Activated CD8-positive, alpha-beta T cell treated with anti-CD3 and anti-CD28 coated beads for 36 hours (primary cell): Measurements from ENCODE around the gene RHBDL2. TPM values are rescaled to one million over a fixed set of nuclear protein-coding genes. Genes with fewer than 3 reads are reported as not detected.
"Not testable (repeated sequence)": the region's sequence is repeated elsewhere in the genome, so short reads cannot be mapped to it uniquely, and the experiment has no call there.

Experiments
- ATAC-seq: fragments of 200-7000 bp; cut with Tn5 transposase; one replicate; pipeline ENCODE4 v1.10.0; 2021; ENCODE audit warnings: mild to moderate bottlenecking, moderate library complexity
- CTCF ChIA-PET: fragments of 350-600 bp; sonication (Branson Sonifier 250); formaldehyde crosslinking; loops from one replicate; lab custom pipeline; 2021; ENCODE audit warnings: antibody characterized with exemption; lab: Charles Lee
- POLR2A ChIA-PET: fragments of 350-600 bp; sonication (Branson Sonifier 250); formaldehyde crosslinking; loops from one replicate; lab custom pipeline; 2021; ENCODE audit warnings: antibody characterized with exemption; lab: Charles Lee
- DNase-seq: peaks from one replicate; pipeline ENCODE4 v3.0.0-alpha.2; 2020
- H3K27ac Mint-ChIP-seq: one replicate; pipeline ENCODE4 v1.8.0; 2021; ENCODE audit warnings: mild to moderate bottlenecking, mixed read lengths
- H3K27me3 Mint-ChIP-seq: one replicate; pipeline ENCODE4 v1.8.0; 2021; ENCODE audit warnings: mixed read lengths
- H3K36me3 Mint-ChIP-seq: one replicate; pipeline ENCODE4 v1.8.0; 2021; ENCODE audit warnings: low read depth, mixed read lengths
- H3K4me1 Mint-ChIP-seq: one replicate; pipeline ENCODE4 v1.8.0; 2021; ENCODE audit warnings: low read depth, mixed read lengths
- H3K4me3 Mint-ChIP-seq: one replicate; pipeline ENCODE4 v1.8.0; 2021; ENCODE audit warnings: mild to moderate bottlenecking, moderate library complexity, mixed read lengths
- H3K9me3 Mint-ChIP-seq: one replicate; pipeline ENCODE4 v1.8.0; 2021; ENCODE audit warnings: mixed read lengths
- CTCF ChIP-seq: fragments of 200-600 bp; IDR thresholded peaks from one replicate; pipeline ENCODE4 v1.8.0; 2022; ENCODE audit warnings: antibody characterized with exemption, mild to moderate bottlenecking
- intact Hi-C: fragments of 100-400 bp; cut with micrococcal nuclease; formaldehyde crosslinking; loops from one replicate; pipeline ENCODE4 v1.10.0; 2022
- total RNA-seq, 2 experiments: library from RNA; stranded (reverse); gene quantifications; one replicate each; pipeline ENCODE4 v1.2.3, GENCODE V29; 2021

The RHBDL2 gene
- total RNA-seq, 2 experiments from 2014 or later, result not detected

DNA sequence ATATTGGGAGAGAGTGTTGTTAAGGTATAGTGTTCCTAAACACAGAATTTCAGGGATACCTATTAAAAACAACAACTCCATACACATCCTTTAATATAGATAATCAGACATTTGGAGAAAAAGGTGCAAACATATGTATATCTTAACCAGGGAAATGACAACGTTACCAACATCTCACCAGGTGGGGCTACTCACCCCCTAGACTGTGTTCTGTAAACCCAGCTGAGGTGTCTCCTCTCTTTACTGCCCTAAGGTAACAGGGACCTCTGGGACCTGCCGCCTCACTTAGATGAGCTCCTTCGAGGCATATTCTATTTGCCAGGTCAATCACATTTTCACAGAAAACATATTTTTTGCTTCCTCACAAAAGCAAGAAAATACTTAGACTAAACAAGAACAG, 95.4 kb downstream of the RHBDL2 start:
- no peak overlapping the region for H3K4me3 Mint-ChIP-seq
- ChIA-PET POLR2A (no interaction called here), CTCF (interaction anchor here (0.7 to 3.2 kb wide), 7 partner anchors 11 to 819 kb away, joined by 3 to 16 read pairs (median 3); partner anchors contain the start of genes GJA9 and NDUFS5)
- H3K27ac Mint-ChIP-seq, result no peak overlapping the region
- TF ChIP-seq CTCF, result no peak
- intact Hi-C loops, result no loop called here
- H3K4me1 Mint-ChIP-seq, result no peaks in the 10 kb centered on the region
- ATAC-seq, result no peak
- peaks cover 26% of the 10 kb centered on the region for H3K36me3 Mint-ChIP-seq
- no peak for DNase-seq
- no peaks in the 10 kb centered on the region for H3K27me3 Mint-ChIP-seq
- no peaks in the 10 kb centered on the region for H3K9me3 Mint-ChIP-seq

GRCh38 chr1:38845088-38845487, 96.5 kb downstream of the RHBDL2 start:
- intact Hi-C loops, H3K27me3 Mint-ChIP-seq, DNase-seq, H3K4me1 Mint-ChIP-seq, H3K4me3 Mint-ChIP-seq, ATAC-seq, H3K27ac Mint-ChIP-seq, H3K9me3 Mint-ChIP-seq: not testable (repeated sequence)
- peaks cover 23% of the 10 kb centered on the region for H3K36me3 Mint-ChIP-seq
- ChIA-PET CTCF (interaction anchor here (0.6 to 3.2 kb wide), 5 partner anchors 10 to 885 kb away, joined by 3 to 16 read pairs (median 4); no protein-coding TSS in a partner anchor), POLR2A (interaction anchor here (0.6 kb wide), 2 partner anchors 14 to 17 kb away, joined by 3 to 4 read pairs; no protein-coding TSS in a partner anchor)

- ATAC-seq (no peak), DNase-seq (no peak)
- intact Hi-C loops, result no loop called here
- Mint-ChIP-seq H3K4me1 (peaks cover 2% of the 10 kb centered on the region), H3K36me3 (peaks cover 18% of the 10 kb centered on the region), H3K4me3 (no peak overlapping the region), H3K27me3 (no peaks in the 10 kb centered on the region), H3K9me3 (no peaks in the 10 kb centered on the region), H3K27ac (peak overlapping the region; percentile 48)
- TF ChIP-seq CTCF, result no peak
- ChIA-PET CTCF (interaction anchor here (1.4 kb wide), 1 partner anchor 22 kb away, joined by 5 read pairs; no protein-coding TSS in a partner anchor), POLR2A (no interaction called here)
Observed at GRCh38 chr1:38840281-38840680, 101.3 kb downstream of the RHBDL2 start.

- no peak for TF ChIP-seq CTCF
- DNase-seq, result no peak
- Mint-ChIP-seq H3K9me3 (no peaks in the 10 kb centered on the region), H3K4me1 (peaks cover 5% of the 10 kb centered on the region), H3K4me3 (no peak overlapping the region), H3K36me3 (peaks cover 11% of the 10 kb centered on the region), H3K27ac (no peak overlapping the region), H3K27me3 (no peaks in the 10 kb centered on the region)
- no peak for ATAC-seq
- intact Hi-C loops, result loop anchor here (10.0 kb wide), 1 partner anchor 235 kb away; no protein-coding TSS in a partner anchor
- CTCF ChIA-PET, result no interaction called here
- POLR2A ChIA-PET, result interaction anchor here (0.6 kb wide), 1 partner anchor 125 kb away, joined by 3 read pairs; no protein-coding TSS in a partner anchor
Observed at GRCh38 chr1:38839363-38839762, 102.3 kb downstream of the RHBDL2 start.

DNA sequence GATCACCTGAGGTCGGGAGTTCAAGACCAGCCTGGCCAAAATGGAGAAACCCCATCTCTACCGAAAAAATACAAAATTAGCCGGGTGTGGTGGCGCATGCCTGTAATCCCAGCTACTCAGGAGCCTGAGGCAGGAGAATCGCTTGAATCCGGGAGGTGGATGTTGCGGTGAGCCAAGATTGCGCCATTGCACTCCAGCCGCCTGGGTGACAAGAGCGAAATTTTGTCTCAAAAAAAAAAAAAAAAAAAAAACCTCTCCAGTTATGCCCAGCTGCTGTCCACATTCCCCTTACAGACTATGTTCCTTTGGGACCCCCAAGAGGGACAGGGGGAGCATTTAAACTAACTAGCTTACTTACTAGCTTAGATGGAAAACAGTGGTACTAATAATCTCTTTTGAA, 105.3 kb downstream of the RHBDL2 start:
- H3K27ac Mint-ChIP-seq, H3K27me3 Mint-ChIP-seq, H3K4me1 Mint-ChIP-seq, H3K36me3 Mint-ChIP-seq, DNase-seq, ATAC-seq, H3K9me3 Mint-ChIP-seq, POLR2A ChIA-PET, CTCF ChIA-PET, H3K4me3 Mint-ChIP-seq: not testable (repeated sequence)
- intact Hi-C loops, result loop anchor here (10.0 kb wide), 1 partner anchor 232 kb away; no protein-coding TSS in a partner anchor

Other genes starting within 250 kb of the RHBDL2 start
- 1 to 10 TPM; 8.2 to 9.1 TPM for gene RRAGC, start 82.1 kb downstream of the RHBDL2 start, total RNA-seq
- gene MYCBP, start 68.5 kb downstream of the RHBDL2 start, total RNA-seq, result 10 to 100 TPM; 45.6 to 46.4 TPM
- gene GJA9, start 60.2 kb downstream of the RHBDL2 start, total RNA-seq, result not detected
- gene AKIRIN1, start 49.4 kb upstream of the RHBDL2 start, total RNA-seq, result 10 to 100 TPM; 57.8 to 59.4 TPM
- 100 to 1,000 TPM; 153 to 178 TPM for gene NDUFS5, start 84.5 kb upstream of the RHBDL2 start, total RNA-seq